Upper lobe of right lung (tissue), 1 donor: ENCODE measurements around the gene HSPA1A. TPM values are rescaled to one million over a fixed set of nuclear protein-coding genes. Genes with fewer than 3 reads are reported as not detected.
A peak's percentile ranks its signal among the peaks of the same experiment; 100 is the strongest.
"Not testable (repeated sequence)": the region's sequence is repeated elsewhere in the genome, so short reads cannot be mapped to it uniquely, and the experiment has no call there.

Experiments used
- ATAC-seq: fragments of 200-7000 bp; cut with Tn5 transposase; one replicate; pipeline ENCODE4 v1.9.1; 2020; ENCODE audit warnings: mild to moderate bottlenecking, moderate library complexity
- DNase-seq: peaks from one replicate; pipeline ENCODE4 v3.0.0-alpha.2; 2020
- H3K27ac ChIP-seq: fragments of 200-600 bp; one replicate; pipeline ENCODE4 v1.8.0; 2022
- H3K27me3 ChIP-seq: fragments of 200-600 bp; one replicate; pipeline ENCODE4 v1.8.0; 2022; ENCODE audit warnings: mild to moderate bottlenecking
- H3K36me3 ChIP-seq: fragments of 200-600 bp; one replicate; pipeline ENCODE4 v1.8.0; 2022
- H3K4me1 ChIP-seq: fragments of 200-600 bp; one replicate; pipeline ENCODE4 v1.8.0; 2022
- H3K4me3 ChIP-seq: fragments of 200-600 bp; one replicate; pipeline ENCODE4 v1.8.0; 2022; ENCODE audit warnings: mild to moderate bottlenecking
- H3K9me3 ChIP-seq: fragments of 200-600 bp; one replicate; pipeline ENCODE4 v1.8.0; 2022
- CTCF ChIP-seq: fragments of 200-600 bp; IDR thresholded peaks from one replicate; pipeline ENCODE4 v1.8.0; 2022; ENCODE audit warnings: antibody characterized with exemption
- intact Hi-C: fragments of 100-400 bp; cut with DNase I; formaldehyde crosslinking; loops from one replicate; pipeline ENCODE4 v1.11.0; 2022
- total RNA-seq: library from RNA; stranded (reverse); fragmentation: NEBNext Ultra II Directional; extraction: Animal tissue kit (Norgen Biotek cat#: 25700); gene quantifications from one replicate; pipeline ENCODE4 v1.2.1, GENCODE V29; 2021
- donor health status: DM: no; HTN: yes; CAD: no; lungs with severe emphysema.

HSPA1A gene
- total RNA-seq, 1 donor from 2014 or later = 150 TPM

- H3K27ac ChIP-seq = no peak overlapping the region
- no peaks in the 10 kb centered on the region for H3K4me1 ChIP-seq
- DNase-seq = no peak
- ATAC-seq = no peak
- no peak for TF ChIP-seq CTCF
- H3K36me3 ChIP-seq = peaks cover 66% of the 10 kb centered on the region
- H3K27me3 ChIP-seq = no peaks in the 10 kb centered on the region
- no peak overlapping the region for H3K4me3 ChIP-seq
- intact Hi-C loops = no loop called here
- H3K9me3 ChIP-seq = no peaks in the 10 kb centered on the region
Measured at GRCh38 chr6:31784098-31784925, 31.0 kb upstream of the HSPA1A start.

- no peaks in the 10 kb centered on the region for H3K4me1 ChIP-seq
- H3K27ac ChIP-seq = no peak overlapping the region
- DNase-seq (no peak), ATAC-seq (no peak)
- no peaks in the 10 kb centered on the region for H3K27me3 ChIP-seq
- no peak overlapping the region for H3K4me3 ChIP-seq
- TF ChIP-seq CTCF = no peak
- peaks cover 66% of the 10 kb centered on the region for H3K36me3 ChIP-seq
- no peaks in the 10 kb centered on the region for H3K9me3 ChIP-seq
- intact Hi-C loops = no loop called here
Measured at GRCh38 chr6:31785475-31785874, 29.9 kb upstream of the HSPA1A start.

GRCh38 chr6:31791324-31792089, 23.8 kb upstream of the HSPA1A start:
- Histone ChIP-seq H3K36me3 (peaks cover 30% of the 10 kb centered on the region), H3K27ac (no peak overlapping the region), H3K9me3 (no peaks in the 10 kb centered on the region), H3K27me3 (no peaks in the 10 kb centered on the region), H3K4me1 (peaks cover 17% of the 10 kb centered on the region), H3K4me3 (no peak overlapping the region)
- DNase-seq (no peak), ATAC-seq (no peak)
- peak; percentile 57 for TF ChIP-seq CTCF
- intact Hi-C loops = no loop called here

- intact Hi-C loops = no loop called here
- ATAC-seq = no peak
- no peaks in the 10 kb centered on the region for H3K27me3 ChIP-seq
Measured at GRCh38 chr6:31792090-31792374, 23.3 kb upstream of the HSPA1A start.

GRCh38 chr6:31792761-31793171, 22.6 kb upstream of the HSPA1A start:
- intact Hi-C loops = no loop called here
- no peak for DNase-seq
- Histone ChIP-seq H3K4me1 (peaks cover 18% of the 10 kb centered on the region), H3K27me3 (no peaks in the 10 kb centered on the region), H3K4me3 (no peak overlapping the region), H3K9me3 (no peaks in the 10 kb centered on the region), H3K27ac (no peak overlapping the region), H3K36me3 (peaks cover 25% of the 10 kb centered on the region)
- no peak for TF ChIP-seq CTCF
- ATAC-seq = no peak

More at GRCh38 chr6:31792090-31792374, 23.3 kb upstream of the HSPA1A start:
- Histone ChIP-seq H3K4me1 (peaks cover 18% of the 10 kb centered on the region), H3K27ac (no peak overlapping the region), H3K4me3 (no peak overlapping the region), H3K36me3 (peaks cover 30% of the 10 kb centered on the region), H3K9me3 (no peaks in the 10 kb centered on the region)
- no peak for TF ChIP-seq CTCF
- no peak for DNase-seq

- H3K9me3 ChIP-seq, H3K4me3 ChIP-seq, H3K27me3 ChIP-seq, ATAC-seq, intact Hi-C loops, DNase-seq, H3K27ac ChIP-seq: not testable (repeated sequence)
- Histone ChIP-seq H3K4me1 (peaks cover 18% of the 10 kb centered on the region), H3K36me3 (peaks cover 24% of the 10 kb centered on the region)
Measured at GRCh38 chr6:31793927-31794245, 21.5 kb upstream of the HSPA1A start.
